SK-N-SH treated with all-trans-retinoic acid at 6 μM for 48 hours (cell line): ENCODE measurements around the gene PPL.

Source experiments
- BACH2 ChIP-seq: fragments of 250-450 bp; sonication (Bioruptor Pico); IDR thresholded peaks from 2 replicates; pipeline ENCODE4 v1.9.0; 2021; ENCODE audit warnings: mild to moderate bottlenecking, borderline replicate concordance
- ISL1 ChIP-seq: fragments of 250-450 bp; sonication (Bioruptor Pico); IDR thresholded peaks from 2 replicates; pipeline ENCODE4 v2.1.2; 2022; ENCODE audit warnings: mild to moderate bottlenecking, moderate library complexity
- OSR1 ChIP-seq: fragments of 250-450 bp; sonication (Bioruptor Pico); IDR thresholded peaks from 2 replicates; pipeline ENCODE4 v1.8.0; 2022; ENCODE audit warnings: moderate library complexity, mild to moderate bottlenecking, inconsistent platforms
- TCF4 ChIP-seq: fragments of 250-450 bp; sonication (Bioruptor Pico); IDR thresholded peaks from 2 replicates; pipeline ENCODE4 v1.8.0; 2021; ENCODE audit warnings: mild to moderate bottlenecking, moderate library complexity, borderline replicate concordance
- TOX ChIP-seq: fragments of 250-450 bp; sonication (Bioruptor Pico); IDR thresholded peaks from 2 replicates; pipeline ENCODE4 v1.8.0; 2021; ENCODE audit warnings: mild to moderate bottlenecking, moderate library complexity, borderline replicate concordance
- TSHZ2 ChIP-seq: fragments of 250-450 bp; sonication (Bioruptor Pico); IDR thresholded peaks from 2 replicates; pipeline ENCODE4 v1.5.0; 2020; ENCODE audit warnings: mild to moderate bottlenecking, moderate library complexity
- ZC3H10 ChIP-seq: fragments of 250-450 bp; sonication (Bioruptor Pico); IDR thresholded peaks from 2 replicates; pipeline ENCODE4 v1.5.1; 2021; ENCODE audit warnings: mild to moderate bottlenecking, moderate library complexity
- ZNF70 ChIP-seq: fragments of 450-650 bp; formaldehyde crosslinking; IDR thresholded peaks from 2 replicates; pipeline ENCODE4 v1.5.0; 2020; ENCODE audit warnings: mild to moderate bottlenecking, moderate library complexity
- TF ChIP-seq, protein P1 (sequence below): fragments of 250-450 bp; sonication (Bioruptor Pico); IDR thresholded peaks from 2 replicates; pipeline ENCODE4 v1.5.1; 2021; ENCODE audit warnings: mild to moderate bottlenecking, moderate library complexity

GRCh38 chr16:4954714-4955113, 17.8 kb upstream of the PPL start:
- TF ChIP-seq TSHZ2 (CRISPR knock-in tag) (no peak), TOX (no peak), ZNF70 (CRISPR knock-in tag) (no peak), OSR1 (CRISPR knock-in tag) (no peak), ISL1 (CRISPR knock-in tag) (no peak), BACH2 (CRISPR knock-in tag) (no peak), TCF4 (CRISPR knock-in tag) (no peak), ZC3H10 (no peak)
- TF ChIP-seq, protein P1, sequence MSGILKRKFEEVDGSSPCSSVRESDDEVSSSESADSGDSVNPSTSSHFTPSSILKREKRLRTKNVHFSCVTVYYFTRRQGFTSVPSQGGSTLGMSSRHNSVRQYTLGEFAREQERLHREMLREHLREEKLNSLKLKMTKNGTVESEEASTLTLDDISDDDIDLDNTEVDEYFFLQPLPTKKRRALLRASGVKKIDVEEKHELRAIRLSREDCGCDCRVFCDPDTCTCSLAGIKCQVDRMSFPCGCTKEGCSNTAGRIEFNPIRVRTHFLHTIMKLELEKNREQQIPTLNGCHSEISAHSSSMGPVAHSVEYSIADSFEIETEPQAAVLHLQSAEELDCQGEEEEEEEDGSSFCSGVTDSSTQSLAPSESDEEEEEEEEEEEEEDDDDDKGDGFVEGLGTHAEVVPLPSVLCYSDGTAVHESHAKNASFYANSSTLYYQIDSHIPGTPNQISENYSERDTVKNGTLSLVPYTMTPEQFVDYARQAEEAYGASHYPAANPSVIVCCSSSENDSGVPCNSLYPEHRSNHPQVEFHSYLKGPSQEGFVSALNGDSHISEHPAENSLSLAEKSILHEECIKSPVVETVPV = no peak
